NCI-H2171 (cell line): ENCODE measurements around the gene KIF3C.
"Not testable (repeated sequence)": the region's sequence is repeated elsewhere in the genome, so short reads cannot be mapped to it uniquely, and the experiment has no call there.

Experiments
- DNase-seq: peaks from one replicate; lab custom pipeline; 2025; lab: John Stamatoyannopoulos, UW

Gene KIF3C

DNA sequence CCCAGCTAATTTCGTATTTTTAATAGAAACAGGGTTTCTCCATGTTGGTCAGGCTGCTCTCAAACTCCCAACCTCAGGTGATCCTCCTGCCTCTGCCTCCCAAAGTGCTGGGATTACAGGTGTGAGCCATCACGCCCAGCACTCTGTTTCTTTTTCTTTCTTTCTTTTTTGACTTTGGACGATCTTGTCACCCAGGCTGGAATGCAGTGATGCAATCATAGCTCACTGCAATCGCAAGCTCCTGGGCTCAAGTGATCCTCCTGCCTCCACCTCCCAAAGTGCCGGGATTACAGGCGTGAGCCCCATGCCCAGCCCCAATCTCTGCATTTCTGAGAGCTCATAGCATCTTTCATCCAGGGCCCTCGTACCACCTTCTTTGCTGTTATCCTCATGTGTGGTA lies 17.1 kb upstream of the KIF3C start:
- DNase-seq = not testable (repeated sequence)

DNA sequence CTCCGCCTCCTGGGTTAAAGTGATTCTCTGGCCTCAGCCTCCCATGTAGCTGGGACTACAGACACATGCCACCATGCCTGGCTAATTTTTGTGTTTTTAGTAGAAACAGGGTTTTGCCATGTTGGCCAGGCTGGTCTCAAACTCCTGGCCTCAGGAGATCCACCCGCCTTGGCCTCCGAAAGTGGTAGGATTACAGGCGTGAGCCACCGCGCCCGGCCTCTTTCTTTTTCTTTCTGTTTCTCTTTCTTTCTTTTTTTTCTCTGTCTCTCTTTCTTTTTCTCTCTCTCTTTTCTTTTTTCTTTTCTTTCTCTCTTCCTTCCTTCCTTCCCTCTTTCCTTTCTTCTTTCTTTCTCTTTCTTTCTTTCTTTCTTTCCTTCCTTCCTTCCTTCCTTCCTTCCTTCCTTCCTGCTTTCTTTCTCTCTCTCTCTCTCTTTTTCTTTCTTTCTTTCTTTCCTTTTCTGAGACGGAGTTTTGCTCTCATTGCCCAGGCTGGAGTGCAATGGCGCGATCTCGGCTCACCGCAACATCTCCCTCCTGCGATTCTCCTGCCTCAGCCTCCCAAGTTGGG lies 16.6 kb upstream of the KIF3C start:
- not testable (repeated sequence) for DNase-seq

DNA sequence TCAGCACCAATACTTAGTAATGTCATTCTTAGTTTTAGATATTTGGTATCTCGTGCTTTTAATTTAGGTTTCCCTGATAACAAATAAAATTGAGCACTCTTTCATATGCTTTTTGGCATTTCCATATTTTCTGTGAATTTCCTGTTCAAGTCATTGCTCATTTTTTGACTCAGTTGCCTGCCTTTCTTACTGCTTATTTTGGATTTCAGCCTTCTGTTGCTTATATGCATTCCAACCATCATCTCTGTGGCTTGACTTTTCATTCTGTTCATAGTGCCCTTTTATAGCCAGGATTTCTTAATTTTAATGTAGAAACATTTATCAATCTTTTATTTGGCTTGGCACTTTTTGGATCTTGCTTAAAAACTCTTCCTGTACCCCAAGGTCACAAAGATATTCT lies 14.5 kb upstream of the KIF3C start:
- DNase-seq = no peak

DNA sequence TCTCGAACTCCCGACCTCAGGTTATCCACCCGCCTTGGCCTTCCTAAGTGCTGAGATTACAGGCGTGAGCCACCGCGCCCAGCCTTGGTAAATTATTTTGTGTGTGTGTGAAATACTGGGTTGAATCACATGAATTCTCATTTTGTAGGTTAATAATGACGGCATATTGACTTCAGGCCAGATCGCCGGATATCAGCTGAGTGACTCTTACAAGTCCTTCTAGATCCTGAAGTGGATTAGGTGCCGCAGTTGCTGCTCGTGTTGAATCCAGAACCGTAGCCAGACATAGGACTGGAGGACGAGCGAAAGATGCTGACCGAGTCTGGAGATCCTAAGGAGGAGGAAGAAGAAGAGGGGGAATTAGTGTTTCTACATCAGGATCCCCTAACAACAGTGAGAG lies 12.2 kb upstream of the KIF3C start:
- no peak for DNase-seq

DNA sequence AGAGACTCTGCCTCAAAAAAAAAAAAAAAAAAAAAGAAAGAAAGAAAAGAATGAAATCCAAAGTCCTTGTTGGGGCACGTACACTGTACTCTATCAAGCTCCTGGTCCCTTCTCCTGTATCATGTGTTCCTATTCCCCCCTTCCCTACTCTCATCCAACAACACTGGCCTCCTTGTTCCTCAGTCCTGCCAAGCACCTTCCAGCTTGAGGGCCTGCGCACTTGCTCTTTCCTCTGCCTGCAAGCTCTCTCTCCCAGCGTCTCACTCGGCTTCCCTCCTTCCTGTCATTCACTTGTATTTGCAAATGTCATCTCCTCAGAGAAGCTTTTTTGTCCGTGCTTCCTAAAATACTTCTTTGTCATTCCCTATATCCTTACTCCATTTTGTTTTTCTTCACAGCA lies 10.8 kb upstream of the KIF3C start:
- no peak for DNase-seq

DNA sequence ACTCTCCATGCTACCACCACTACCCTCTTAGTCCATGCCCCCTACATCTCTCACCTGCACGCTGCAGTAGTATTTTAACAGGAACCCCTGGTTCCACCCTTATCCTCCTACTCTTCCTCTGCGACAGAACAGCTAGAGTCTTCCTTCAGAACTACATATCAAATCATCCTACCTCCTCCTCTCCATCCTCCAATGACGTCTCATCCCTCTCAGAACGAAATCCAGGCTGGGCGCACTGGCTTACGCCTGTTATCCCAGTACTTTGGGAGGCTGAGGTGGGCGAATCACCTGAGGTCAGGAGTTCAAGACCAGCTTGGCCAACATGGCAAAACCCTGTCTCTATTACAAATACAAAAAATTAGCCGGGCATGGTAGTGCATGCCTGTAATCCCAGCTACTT lies 10.3 kb upstream of the KIF3C start:
- no peak for DNase-seq

DNA sequence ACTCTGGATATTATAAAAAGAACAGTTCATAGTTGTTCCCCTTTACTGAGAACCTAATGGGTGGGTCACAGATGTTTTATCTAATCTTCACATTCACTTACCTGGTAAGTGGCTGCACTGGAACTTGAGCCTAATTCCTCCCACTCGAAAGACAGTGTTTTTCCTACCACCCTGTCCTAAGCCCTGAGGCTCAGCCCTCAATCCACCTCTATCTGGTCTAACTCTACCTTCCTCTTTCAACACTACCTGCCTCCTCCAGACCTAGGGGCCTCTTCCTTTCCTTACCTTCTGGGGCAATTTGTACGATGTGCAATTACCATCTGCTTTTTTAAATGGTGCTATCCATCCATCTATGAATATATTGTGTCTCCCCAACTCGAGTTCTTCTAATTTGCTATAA lies 9.7 kb upstream of the KIF3C start:
- DNase-seq = no peak

DNA sequence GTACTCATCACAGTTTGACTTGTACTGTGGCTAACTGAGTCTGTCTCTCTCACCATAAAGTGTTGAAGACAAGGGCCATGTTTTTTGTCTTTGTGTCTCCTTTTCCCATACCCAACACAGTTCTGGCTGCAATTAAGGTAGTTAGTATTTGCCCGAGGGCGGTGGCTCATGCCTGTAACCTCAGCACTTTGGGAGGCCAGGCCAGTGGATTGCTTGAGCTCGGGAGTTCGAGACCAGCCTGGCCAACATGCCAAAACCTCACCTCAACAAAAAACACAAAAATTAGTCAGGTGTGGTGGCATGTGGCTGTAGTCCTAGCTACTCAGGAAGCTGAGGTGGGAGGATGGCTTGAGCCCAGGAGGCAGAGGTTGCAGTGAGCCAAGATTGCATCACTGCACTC lies 6.9 kb upstream of the KIF3C start:
- no peak for DNase-seq

DNA sequence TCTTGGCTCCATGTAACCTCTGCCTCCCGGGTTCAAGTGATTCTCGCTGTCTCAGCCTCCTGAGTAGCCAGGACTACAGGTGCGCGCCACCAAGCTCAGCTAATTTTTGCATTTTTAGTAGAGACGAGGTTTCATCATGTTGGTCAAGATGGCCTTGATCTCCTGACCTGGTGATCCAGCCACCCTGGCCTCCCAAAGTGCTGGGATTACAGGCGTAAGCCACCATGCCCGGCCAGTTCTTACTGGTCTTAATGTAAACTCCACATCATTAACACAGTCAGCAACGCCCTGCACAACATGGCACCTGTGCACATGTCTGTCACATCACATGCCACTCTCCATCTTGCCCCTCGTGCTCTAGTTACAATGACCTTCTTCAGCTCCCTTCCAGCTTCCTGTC lies 5.8 kb upstream of the KIF3C start:
- DNase-seq = no peak

DNA sequence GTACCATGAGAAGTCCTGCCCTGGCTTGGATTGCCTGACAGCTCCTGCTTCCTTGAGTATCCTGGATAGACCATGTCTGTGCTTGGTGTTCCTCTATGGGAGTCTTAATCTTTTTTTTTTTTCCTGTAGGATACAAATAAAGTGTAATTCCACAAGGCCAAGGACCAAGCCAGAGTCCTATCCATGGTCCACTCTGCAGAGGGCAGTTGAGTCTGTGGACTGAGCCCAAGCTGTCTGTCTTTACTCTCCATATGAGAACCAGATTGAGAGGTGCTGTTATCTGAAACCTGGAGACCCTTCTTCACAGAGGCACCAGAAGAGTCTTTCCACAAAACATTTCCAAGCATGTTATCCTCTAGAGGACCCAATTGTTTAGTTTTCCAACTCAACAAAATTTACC lies 1.4 kb upstream of the KIF3C start:
- no peak for DNase-seq

DNA sequence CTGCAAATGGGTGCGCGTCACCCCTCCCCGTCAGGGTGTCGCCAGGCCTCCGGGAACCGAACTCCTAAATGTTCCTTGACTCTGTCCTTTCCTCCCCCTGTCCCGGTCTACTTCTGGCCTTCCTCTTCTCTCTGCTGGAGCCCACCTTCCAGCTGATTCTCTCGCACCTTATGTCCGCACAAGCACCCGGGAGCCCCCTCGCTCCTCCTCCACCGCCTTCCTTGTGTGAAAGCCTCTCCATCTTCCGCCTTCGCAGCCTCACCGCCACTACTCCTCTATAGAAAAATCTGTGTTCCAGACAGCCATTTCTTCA lies 627 bp upstream of the KIF3C start:
- no peak for DNase-seq

DNA sequence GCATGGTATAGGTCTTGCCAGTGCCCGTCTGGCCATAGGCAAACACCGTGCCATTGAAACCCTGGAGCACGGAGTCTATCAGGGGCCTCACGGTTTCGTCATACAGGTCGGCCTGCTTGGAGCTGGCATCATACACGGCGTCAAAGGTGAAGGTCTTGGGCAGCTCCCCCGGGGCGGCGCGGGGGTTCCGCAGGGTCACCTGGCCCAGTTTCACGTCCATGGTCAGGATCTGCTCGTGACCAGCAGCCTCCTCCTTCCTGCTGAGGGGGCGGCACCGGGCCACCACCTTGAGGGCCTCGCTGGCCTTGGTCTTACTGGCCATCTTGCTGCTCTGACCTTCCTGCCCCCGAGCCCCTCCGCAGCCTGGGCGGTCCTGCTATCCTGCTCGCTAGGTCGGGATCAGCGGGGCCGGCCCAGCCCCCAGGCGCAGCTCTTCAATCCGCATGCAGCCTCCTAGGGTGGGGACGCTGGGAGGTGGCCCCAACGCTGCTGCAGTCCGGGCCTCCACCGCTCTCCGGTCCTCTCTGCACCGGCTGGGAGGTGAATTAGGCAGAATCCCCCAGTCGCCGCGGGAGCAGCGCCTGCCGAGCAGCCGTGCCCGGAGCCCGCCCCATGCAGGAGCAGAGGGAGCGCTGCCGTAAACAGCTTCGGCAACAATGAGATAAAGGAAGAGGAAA lies 563 bp downstream of the KIF3C start:
- DNase-seq = no peak

DNA sequence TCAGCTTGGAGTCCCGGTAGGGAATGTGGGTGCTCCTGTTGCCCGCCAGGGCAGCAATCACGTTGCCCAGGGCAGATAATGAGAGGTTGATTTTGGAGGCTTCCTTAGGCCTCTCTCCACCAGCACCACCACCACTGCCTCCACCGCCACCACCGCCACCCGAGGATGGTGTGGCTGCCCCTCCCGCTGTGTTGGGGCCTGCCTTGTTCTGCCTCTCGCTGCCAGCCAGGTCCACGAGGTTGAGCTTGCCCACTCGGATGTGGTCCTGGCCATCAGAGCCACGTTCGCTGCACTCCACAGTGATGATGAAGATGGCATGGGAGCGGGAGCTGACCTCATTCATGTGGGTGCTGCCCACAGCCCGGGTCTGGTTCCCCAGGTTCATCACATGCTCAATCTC lies 1.3 kb downstream of the KIF3C start:
- no peak for DNase-seq

DNA sequence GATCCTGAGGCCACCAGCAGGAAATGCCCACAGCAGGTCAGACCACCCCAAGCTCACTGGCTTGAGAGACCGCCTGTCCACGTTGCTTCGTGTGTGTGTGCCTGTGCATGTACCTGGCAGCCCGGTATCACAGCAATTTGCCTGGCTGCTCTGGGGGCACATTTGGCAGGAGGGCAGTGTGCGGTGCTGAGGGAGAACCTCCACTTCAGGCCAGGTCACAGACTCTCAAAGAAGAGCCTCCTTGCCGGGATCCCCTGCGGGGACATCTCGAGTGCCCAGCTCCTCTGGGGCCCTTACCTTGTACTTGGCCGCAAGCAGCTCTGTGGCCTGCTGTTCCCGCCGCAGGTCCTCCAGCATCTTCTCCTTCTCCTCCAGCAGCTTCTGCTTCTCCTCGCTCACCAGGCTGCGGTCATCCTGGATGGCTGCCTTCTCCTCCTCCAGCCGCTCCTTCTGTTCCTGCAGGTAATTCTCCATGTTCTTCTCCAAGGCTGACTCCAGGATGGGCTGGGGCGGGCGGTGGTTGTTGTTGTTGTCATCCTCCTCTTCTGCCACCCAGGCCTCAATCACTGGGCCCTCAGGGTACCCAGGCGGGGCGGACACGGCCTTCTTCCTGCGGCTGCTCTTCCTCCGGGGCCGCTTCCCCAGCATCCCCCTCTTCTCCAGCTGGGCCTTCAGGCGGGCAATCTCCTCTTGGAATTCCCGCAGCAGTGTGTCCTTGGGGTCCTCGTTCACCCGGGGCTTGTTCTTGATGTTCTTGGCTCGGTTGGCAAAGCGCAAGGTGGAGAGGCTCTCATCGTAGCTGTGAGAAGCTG lies 2.0 kb downstream of the KIF3C start:
- DNase-seq = no peak

DNA sequence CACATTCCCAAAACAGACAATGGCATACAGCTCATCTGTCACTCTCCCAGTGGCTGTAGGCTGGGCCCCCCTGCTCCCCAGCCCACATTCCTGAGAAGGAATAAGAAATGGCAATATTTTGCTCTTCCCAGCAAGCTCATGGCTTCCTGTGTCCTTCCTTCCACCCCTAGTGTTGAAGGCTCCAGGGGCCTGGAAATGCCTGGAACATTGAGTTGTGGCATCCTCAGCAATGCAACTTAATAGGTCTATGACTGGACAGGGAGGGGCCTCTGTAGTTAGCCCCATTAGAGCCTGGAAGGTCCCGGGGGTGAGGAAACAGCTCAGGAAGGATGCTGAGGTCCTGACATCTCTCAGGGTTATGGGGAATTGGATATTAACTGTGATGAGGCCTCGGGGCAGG lies 3.3 kb downstream of the KIF3C start:
- DNase-seq = no peak

DNA sequence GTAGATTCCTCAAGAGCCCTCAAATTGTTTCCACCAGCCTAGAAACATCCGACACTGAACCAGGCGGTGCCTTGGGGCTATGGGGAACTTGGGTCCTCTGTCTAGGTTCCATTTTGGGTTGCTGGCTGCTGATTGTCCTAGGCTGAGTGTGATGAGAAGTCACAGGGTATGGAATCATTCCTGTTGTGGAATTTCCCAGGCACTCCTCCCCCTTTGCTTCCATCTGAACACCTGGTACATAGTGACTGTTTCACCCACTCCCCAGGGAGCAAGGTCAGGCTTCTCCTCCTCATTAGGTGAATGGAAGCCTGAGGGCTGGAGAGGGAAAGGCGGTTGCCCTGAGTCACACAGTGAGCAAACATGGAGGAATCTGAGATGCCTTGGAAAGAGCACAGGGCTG lies 4.5 kb downstream of the KIF3C start:
- DNase-seq = peak; percentile 30

DNA sequence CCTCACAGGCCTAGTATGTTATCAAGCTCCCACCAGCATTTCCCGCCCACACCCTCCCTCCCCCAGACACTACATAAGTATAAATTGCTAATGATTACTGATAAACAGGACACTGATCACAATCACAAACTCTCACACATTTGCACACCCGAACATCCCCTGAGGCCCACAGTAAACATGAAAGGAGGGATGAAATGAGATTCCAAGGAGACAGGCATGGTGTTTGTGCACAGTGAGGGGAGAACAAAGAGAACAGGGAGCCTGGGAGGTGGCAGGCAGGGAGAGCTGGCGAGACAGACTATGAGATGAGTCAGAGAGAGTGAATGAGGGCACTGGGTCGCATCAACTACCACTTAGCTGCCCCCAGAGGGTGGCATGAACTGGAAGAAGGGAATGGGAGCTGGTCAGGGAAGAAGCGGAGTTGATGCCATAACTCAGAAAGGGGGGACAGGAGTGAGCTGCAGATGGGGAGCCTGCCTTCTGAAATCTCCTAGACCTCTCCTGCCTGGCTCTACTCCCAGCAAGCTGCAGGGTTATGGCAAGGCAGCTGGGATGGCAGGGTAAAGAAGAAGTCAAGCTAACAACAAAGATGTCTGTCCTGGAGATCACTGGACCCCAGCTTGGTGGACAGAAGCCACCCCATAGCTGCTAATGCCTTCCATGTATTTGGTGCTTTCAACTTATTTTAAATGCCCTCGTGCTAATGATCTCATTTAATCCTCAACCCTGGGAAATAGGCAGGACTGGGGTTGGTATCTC lies 5.1 kb downstream of the KIF3C start:
- DNase-seq = no peak

DNA sequence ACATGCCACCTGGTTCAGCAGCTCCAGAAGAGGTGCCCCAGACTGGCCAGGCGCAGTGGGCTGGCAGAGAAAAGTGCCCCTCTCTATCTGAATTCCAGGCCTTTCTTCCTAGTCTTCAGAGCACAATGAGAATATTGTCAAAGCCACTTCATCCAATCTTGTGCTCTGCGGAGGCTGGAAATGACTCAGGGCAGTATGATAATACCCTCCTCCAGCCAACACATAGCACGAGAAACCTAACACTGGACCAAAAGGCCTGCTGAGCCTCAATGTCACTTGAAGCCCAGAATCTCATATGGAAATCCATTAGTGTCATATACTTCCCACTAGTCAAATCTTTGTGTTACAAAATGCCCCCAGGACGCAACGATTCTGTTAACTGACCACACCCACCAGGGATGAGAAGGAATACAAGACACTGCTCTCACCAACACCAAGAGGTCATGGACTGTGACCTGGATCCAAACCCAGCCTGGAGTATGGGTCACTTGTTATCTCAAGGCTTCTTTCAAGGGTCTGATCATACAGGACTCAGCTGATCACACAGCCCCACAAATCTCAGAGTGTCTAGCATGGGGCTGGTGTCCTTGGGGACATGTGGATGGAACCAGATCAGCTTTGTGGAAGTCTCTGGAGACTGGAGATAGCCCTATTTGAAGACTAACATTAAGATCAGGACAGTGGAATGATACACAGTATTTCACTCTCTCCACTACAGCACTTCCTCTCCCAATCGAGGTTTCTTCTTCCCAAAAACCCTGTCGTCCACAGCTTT lies 10.1 kb downstream of the KIF3C start:
- no peak for DNase-seq

DNA sequence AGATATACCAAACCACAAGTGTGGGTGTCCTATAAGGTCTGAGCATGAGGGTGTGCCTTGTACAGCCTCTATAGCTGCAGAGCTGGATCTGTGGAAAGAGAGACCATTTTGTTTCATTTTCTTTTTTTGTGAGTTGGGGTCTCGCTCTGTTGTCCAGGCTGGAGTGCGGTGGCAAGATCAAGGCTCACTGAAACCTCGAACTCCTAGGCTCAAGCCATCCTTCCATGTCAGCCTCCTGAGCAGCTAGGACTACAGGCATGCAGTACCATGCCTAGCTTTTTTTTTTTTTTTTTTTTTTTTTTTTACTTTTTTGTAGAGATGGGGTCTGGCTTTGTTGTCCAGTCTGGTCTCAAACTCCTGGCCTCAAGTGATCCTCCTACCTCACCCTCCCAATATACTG lies 10.7 kb downstream of the KIF3C start:
- no peak for DNase-seq

DNA sequence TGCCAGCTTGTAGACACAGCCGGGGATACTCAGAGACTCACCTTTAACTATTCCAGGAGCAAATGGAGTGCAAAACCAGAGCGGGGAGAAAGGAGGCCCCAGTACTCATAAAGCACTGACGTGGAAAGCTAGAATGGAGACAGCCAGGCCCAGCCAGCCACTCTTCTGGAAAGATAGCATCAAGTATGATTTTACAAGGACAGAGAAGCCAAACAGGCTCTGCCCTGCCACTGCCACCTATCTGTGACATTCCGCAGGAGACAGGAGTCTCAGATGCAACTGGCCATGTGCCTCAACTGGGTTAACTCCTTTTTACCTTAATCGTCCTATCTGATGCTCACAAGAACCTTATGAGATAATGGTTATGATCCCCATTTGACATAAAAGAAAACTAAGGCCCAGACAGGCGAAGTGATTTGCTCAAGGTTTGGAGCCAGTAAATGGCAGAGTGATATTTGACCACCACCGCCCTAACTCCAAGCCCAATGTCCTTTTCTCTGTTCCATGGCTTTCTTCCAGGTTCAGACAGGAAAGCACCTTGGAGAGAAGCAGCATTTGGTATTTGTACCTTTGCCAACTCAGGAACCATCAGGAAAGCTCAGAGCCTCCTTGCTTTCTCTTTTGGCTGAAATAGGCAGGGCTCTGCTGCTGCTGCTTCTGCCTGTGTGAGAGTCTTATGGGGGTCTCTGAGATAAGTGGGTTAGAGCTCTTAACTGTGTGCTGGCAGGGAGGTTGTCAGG lies 15.6 kb downstream of the KIF3C start:
- no peak for DNase-seq

DNA sequence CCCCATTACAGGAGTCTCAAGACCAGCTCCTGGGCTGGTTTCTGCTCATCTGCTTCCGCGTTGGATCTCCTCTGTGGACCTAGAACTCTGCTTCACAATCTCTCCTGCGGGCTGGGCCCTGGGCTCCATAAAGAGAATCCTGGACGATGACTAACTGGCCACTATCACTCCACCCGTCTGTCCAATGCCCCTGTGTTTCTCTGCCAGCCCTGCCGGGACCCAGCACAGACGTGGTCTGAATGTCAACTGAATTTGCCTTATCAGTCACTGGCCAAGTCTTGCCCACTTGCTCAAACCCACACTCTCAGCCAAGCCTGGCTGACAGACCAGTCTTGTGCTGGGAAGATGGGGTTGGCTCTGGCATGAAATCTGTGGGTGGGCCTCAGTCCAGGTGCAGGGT lies 17.4 kb downstream of the KIF3C start:
- DNase-seq = no peak
